GM12892 (cell line): ENCODE data around the gene EYS.

Experiments
- POLR2A ChIP-seq: IDR thresholded peaks from 2 replicates; pipeline ENCODE4 v1.6.1; 2011; ENCODE audit warnings: low read depth, low read length, control low read depth
- POLR2AphosphoS5 ChIP-seq: IDR thresholded peaks from 2 replicates; pipeline ENCODE4 v1.6.1; 2011; ENCODE audit warnings: low read depth, low read length, control low read depth
- TAF1 ChIP-seq: IDR thresholded peaks from 2 replicates; pipeline ENCODE4 v1.6.1; 2011; ENCODE audit warnings: low read depth, mild to moderate bottlenecking, control low read depth, low read length, borderline replicate concordance

DNA sequence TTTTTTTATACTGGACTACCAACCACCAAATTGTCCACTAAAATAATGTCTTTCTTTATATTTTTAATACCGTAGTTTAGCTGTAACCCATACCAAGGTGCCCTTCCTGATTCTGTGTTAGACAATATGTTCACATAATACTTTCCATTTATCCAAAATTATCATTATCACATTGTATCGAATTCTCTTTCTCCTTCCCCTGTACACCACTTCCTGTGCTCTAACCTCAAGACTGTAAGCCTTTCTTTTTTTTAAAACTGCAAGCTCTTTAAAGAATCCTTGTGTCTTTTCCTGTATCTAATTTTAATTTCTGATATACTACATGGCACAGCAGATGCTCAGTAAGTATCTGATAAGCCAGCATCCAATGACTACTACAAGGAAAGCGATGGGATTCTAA is 917.5 kb downstream of the EYS start:
- TF ChIP-seq POLR2AphosphoS5 (no peak), POLR2A (no peak), TAF1 (no peak)
